ENCODE data around the gene C17orf50.

- TF ChIP-seq CTCF (conservative IDR thresholded peaks at IDR 0.05; ENCODE audit: low read depth, low read length) (no peak), EZH2phosphoT487 (IDR thresholded peaks at IDR 0.05; ENCODE audit: borderline replicate concordance, low read length) (no peak)
These were observed 45.3 kb upstream of the C17orf50 start for GRCh38 chr17:35715416-35715815.

All from PC-3 (cell line).